HS-5 (cell line): ENCODE results near the gene ATRIP.

ENCODE experiments used
- DNase-seq: peaks from one replicate; pipeline ENCODE4 v3.0.0-alpha.2; 2012; ENCODE audit warnings: low read depth

The ATRIP gene

DNA sequence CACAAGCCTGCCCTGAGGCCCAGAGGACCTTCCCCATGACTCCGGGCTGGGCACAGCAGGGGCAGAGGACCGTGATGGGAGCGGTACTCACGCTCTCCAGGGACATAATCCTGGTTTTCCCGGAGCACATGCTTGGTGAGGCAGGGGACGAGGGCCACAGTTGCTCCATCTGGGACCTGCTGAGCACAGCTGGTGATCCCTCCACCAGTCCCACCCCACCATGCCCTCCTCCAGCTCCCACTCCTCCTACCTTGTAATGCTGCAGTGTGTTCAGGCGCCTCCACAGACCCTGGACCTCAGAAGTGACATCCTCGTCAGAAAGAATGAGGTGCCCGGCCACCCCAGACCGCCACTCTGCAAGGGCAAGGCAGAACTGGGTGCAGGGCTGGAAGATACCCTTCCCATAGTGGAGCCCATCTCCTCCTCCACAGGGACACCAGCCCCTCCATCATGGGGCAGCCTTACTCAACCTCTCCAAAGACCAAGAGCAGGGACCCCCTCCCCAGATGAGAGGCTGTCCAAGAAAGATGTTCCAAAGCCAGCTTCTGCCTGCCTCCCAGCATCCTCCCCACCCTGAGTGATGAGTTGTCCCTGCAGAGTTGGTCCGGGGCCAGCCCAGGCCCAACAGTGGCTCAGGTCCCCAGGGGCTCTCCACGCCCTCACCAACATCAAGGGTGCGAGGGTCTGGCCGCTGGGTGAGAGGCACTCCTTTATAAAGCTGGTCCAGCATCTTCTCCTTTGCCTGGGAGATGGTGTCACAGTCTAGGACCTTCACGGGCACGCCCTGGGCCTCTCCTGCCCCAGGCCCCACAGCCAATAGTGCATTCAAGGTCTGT, 36.1 kb upstream of the ATRIP start:
- DNase-seq, result no peak

- no peak for DNase-seq
Observed at GRCh38 chr3:48411041-48411588, 35.4 kb upstream of the ATRIP start.

GRCh38 chr3:48411606-48412374, 34.7 kb upstream of the ATRIP start:
- DNase-seq, result no peak

- no peak for DNase-seq
Observed at GRCh38 chr3:48412375-48413001, 34.0 kb upstream of the ATRIP start.

DNA sequence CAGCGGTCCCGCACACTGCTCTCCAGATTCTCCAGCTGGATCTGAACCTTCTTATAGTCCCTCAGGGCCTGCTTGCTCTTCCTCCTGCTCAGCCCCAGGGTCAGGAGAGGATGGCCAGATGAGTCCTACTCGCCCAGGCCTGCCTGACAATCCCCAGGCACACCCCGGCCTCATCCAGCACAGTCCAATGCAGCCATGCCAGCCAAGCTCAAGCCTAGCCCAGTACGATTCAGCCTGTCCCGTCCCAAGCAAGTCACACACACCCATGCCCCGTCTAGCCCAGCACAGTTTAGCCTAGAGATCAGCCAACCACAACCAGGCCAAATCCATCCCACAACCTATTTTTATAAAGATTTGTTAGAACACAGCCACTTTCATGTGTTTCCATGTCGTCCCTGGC, 33.5 kb upstream of the ATRIP start:
- DNase-seq, result no peak

- no peak for DNase-seq
Observed at GRCh38 chr3:48413611-48414010, 32.9 kb upstream of the ATRIP start.

- DNase-seq, result no peak
Observed at GRCh38 chr3:48414376-48415250, 31.9 kb upstream of the ATRIP start.

DNA sequence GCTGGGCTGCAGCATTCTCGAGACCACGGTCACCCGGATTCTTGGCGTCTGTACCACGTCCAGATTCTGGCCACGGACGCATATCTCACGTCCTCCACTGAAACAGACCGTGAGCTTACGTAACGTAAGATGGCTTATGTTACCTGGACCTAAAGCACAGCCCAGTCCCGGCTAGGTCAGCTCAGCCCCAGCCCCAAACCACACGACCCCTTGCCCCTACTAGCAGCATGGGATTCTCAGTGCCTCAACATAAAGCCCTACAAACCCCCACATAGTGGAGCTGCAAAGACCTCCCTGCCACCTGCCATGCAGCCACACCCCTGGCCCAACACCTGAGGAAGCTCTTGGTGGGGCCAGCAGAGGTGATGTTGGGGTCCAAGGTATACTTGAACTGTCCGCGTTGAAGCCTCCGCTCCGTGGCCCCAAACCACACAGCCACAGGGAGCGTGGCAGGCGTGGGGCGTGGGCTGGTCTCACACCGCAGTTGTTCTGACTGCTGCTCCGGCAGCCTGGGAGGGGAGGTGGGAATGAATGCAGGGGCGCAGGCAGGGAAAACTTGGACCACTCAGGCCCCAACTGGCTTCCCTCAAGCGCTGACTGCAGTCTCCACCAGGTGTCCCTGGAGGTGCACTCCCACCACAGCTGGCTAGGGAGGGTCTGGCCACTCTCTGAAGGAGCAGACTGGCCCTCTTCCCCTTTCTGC, 31.1 kb upstream of the ATRIP start:
- no peak for DNase-seq

DNA sequence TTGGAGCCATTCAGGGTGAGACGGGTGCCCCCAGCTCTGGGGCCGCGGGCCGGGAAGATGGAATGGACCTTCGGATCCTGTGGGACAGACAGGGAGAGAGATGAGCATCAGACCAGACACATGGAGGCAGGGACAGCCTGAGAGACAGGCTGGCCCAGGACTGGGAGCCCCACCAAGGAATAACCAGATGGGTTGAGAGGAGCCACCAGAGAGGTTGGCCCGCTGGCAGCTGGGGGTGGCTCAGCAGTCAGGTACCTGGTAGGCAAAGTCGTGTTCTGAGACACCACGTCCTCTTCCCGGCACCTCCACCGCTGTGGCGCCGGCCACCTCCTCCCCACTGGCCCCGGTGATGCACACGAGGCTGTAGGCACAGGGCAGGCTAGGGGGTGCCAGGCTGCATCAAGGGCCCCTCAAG, 30.4 kb upstream of the ATRIP start:
- DNase-seq, result no peak

- DNase-seq, result no peak
Observed at GRCh38 chr3:48416546-48416945, 30.0 kb upstream of the ATRIP start.

DNA sequence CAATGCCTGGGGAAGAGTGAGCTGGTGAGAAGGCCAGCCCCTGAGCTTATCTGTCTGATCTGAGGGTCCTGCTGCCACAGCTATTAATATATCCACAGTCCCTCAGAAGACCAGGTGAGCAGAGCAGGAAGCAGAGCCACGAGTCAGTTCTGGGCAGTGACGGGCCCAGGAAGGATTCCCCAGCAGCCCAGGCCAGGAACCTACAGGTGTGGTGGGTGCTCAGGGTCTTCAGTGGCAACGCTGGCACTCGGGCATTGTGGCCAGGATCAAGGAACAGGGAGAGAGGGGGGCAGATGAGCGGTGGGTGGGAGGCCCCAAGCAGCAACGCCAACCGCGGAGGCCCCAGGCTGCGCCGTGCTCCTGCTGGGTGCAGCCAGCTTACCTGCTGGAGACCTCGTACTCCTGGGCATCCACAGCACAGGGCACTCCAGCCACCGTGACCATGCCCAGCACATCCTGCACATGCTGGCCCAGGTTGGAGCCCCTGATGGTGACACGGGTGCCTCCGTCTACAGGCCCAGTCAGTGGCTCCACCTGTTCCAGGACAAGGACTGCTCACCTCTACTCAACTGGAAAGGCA, 28.9 kb upstream of the ATRIP start:
- no peak for DNase-seq

DNA sequence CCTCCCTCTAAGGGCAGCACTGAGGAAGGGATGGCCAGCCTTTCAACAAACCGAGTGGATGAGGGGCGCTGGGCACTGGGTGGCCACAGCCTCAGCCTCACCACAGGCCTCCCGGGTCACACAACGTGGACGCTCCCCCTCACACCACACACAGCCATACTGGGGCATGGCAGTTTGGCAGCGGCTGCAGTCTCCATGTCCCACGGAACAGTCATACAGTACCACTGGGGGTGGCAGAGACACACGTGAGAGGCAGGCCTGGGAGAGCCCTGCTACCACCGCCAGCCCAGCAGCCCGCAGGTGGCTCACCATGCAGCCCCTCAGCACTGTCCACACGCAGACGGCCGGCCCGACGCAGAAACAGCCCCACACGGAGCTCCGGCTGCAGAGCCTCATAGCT, 28.4 kb upstream of the ATRIP start:
- no peak for DNase-seq

DNA sequence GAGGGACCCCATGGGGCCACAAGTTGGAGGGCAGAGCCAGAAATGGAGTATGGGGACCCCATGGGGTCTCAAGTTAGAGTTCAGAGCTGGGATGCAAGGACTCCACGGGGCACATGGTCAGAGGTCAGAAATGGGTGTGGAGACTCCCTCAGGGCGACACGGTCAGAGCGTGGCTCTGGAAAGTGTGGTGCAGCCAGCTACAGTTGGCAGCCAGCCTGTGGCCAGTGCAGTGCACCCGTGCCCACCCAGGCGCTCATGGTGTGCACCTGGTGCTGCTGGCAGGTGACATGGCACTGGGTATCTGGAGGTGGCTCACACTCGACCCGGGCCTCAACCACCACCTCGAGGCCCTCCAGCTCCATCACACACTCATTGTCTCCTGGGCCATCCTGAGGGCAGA, 27.9 kb upstream of the ATRIP start:
- DNase-seq, result no peak

DNA sequence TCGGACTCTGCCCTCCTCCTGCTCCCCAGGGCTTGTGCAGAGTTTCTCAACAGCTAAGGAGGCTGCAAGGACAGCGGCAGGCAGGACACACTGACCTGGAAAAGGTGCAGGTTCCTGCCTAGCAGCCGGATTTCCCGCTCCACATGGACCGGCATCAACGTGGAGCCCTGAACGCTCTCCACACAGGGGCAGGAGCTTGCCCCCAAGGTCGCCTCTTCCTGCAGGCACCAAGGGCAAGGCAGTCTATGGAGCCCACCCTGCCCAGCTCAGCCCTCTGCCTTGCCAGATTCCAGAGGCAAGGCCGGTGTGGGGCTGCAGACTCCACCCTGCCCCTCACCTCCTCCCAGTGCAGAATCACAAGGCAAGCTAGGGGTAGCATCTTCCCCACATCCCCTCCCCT, 27.4 kb upstream of the ATRIP start:
- no peak for DNase-seq

GRCh38 chr3:48419597-48419996, 26.9 kb upstream of the ATRIP start:
- no peak for DNase-seq

GRCh38 chr3:48420561-48420960, 26.0 kb upstream of the ATRIP start:
- no peak for DNase-seq

DNA sequence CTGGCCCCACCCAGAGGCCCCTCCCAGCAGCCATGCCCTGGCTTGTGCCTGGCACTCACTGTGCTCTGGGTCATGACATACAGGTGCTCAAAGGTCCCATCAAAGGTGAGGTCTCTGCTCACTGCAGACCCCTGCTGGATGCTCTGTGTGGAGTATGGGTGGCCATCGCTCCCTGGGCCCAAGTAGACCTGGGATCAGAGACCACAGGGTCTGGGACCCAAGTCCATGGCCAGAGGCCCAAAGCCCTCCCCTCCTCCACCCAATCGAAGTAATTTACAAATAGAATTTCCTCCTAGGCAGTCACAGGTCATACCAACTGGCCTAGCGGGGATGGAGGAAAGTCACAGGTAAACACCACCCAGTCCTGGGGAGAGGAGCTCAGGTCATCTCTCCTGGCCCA, 24.3 kb upstream of the ATRIP start:
- DNase-seq, result no peak

DNA sequence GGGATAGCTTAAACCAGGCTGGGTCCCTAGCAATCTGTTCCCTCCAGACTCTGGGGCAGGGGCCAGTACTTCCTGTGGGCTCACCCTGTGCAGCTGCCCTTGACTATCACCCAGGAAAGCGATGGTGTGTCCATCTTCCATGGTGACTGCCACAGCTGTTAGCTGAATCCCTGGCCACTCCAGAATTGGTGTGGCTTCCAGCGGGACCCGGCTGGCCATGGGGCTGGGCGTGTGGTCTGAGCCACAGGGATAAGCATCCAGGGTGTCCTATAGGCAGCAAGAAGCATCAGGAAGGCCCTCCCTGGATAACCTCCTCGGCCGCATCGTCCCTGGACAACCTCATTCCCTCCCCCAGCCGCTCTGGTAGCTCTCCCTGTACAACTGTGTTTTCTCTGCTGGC, 23.9 kb upstream of the ATRIP start:
- DNase-seq, result no peak

- no peak for DNase-seq
Observed at GRCh38 chr3:48423241-48423882, 23.2 kb upstream of the ATRIP start.
